Activated naive CD4-positive, alpha-beta T cell treated with anti-CD3 and anti-CD28 coated beads for 36 hours (primary cell): ENCODE results near the gene DDX42. TPM values are rescaled to one million over a fixed set of nuclear protein-coding genes. Genes with fewer than 3 reads are reported as not detected.

Source experiments
- CTCF ChIA-PET: fragments of 350-600 bp; sonication (Branson Sonifier 250); formaldehyde crosslinking; loops from one replicate; lab custom pipeline; 2021; ENCODE audit warnings: antibody characterized with exemption; lab: Charles Lee
- DNase-seq: peaks from one replicate; pipeline ENCODE4 v3.0.0-alpha.2; 2020
- H3K27ac Mint-ChIP-seq: one replicate; pipeline ENCODE4 v1.8.0; 2021; ENCODE audit warnings: mild to moderate bottlenecking, mixed read lengths
- H3K27me3 Mint-ChIP-seq: one replicate; pipeline ENCODE4 v1.8.0; 2021; ENCODE audit warnings: low read depth, mixed read lengths
- H3K36me3 Mint-ChIP-seq: one replicate; pipeline ENCODE4 v1.8.0; 2021; ENCODE audit warnings: low read depth, mixed read lengths
- H3K4me1 Mint-ChIP-seq: one replicate; pipeline ENCODE4 v1.8.0; 2021; ENCODE audit warnings: low read depth, mixed read lengths
- H3K4me3 Mint-ChIP-seq: one replicate; pipeline ENCODE4 v1.8.0; 2021; ENCODE audit warnings: mild to moderate bottlenecking, moderate library complexity, mixed read lengths
- H3K9me3 Mint-ChIP-seq: one replicate; pipeline ENCODE4 v1.8.0; 2021; ENCODE audit warnings: mixed read lengths
- intact Hi-C: fragments of 100-400 bp; cut with micrococcal nuclease; formaldehyde crosslinking; loops from one replicate; pipeline ENCODE4 v1.15.1; 2023
- total RNA-seq, 2 experiments: library from RNA; stranded (reverse); gene quantifications; one replicate each; pipeline ENCODE4 v1.2.3, GENCODE V29; 2021

The DDX42 gene, protein sequence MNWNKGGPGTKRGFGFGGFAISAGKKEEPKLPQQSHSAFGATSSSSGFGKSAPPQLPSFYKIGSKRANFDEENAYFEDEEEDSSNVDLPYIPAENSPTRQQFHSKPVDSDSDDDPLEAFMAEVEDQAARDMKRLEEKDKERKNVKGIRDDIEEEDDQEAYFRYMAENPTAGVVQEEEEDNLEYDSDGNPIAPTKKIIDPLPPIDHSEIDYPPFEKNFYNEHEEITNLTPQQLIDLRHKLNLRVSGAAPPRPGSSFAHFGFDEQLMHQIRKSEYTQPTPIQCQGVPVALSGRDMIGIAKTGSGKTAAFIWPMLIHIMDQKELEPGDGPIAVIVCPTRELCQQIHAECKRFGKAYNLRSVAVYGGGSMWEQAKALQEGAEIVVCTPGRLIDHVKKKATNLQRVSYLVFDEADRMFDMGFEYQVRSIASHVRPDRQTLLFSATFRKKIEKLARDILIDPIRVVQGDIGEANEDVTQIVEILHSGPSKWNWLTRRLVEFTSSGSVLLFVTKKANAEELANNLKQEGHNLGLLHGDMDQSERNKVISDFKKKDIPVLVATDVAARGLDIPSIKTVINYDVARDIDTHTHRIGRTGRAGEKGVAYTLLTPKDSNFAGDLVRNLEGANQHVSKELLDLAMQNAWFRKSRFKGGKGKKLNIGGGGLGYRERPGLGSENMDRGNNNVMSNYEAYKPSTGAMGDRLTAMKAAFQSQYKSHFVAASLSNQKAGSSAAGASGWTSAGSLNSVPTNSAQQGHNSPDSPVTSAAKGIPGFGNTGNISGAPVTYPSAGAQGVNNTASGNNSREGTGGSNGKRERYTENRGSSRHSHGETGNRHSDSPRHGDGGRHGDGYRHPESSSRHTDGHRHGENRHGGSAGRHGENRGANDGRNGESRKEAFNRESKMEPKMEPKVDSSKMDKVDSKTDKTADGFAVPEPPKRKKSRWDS
- 10 to 100 TPM; 91.7 to 92.9 TPM for total RNA-seq

DNA sequence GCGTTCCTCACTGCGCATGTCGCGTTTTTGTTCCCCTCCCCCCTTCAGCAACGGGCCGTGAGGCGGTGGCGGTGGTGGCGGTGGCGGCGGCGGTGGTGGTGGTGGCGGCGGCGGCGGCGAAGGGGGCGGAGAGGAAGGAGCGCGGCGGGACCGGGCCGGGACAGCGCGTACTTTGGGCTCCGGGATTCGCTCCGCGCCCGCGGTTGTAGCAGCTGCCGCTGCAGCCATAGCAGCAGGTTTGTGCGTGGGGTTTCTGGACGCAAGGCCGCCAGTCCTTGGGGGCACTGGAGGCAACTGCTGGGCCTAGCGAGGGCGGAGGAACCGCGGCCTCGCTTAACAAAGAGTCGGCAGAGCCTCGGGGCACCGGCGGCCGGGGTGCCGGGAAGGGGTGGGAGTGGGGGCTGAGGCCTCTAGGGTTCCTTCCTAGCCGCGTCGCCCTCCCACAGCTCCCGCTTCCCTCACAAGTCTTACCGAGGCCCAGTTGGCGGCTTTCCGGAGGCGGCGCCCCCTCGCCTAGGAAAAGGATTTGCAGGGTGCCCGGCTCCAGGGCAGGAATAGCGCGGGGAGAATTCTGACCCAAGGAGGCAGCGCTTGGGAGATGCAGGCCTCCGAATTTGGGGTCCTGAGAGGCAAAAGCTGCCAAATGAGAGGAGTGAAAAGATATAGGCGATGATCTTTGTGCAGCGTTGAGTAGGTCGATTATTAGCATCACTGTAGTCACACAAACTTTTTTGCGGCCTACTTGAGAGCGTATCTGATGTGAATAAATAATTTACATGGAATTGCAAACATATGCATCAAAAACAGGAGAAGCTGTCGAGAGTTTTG, at the start of gene DDX42:
Gene DDX42 (plus strand): TSS at position 30 of the 828 bp plus-strand sequence. CDS start 12,880 bp downstream, outside the sequence.
- no peaks in the 10 kb centered on the region for H3K9me3 Mint-ChIP-seq
- H3K27ac Mint-ChIP-seq: peak within 1 kb of the TSS; percentile 100
- H3K36me3 Mint-ChIP-seq: peaks cover 34% of the 10 kb centered on the region
- peak within 1 kb of the TSS; percentile 98 for H3K4me3 Mint-ChIP-seq
- CTCF ChIA-PET: interaction anchor here (0.6 to 1.9 kb wide), 9 partner anchors 9 to 1211 kb away, joined by 3 to 8 read pairs (median 4); partner anchors contain the start of gene FTSJ3
- peak; percentile 94 for DNase-seq
- no peaks in the 10 kb centered on the region for H3K27me3 Mint-ChIP-seq
- intact Hi-C loops: loop anchor here (5.0 kb wide), 2 partner anchors 358 to 807 kb away; partner anchors contain the start of genes ERN1 and TANC2
- H3K4me1 Mint-ChIP-seq: peaks cover 61% of the 10 kb centered on the region

DNA sequence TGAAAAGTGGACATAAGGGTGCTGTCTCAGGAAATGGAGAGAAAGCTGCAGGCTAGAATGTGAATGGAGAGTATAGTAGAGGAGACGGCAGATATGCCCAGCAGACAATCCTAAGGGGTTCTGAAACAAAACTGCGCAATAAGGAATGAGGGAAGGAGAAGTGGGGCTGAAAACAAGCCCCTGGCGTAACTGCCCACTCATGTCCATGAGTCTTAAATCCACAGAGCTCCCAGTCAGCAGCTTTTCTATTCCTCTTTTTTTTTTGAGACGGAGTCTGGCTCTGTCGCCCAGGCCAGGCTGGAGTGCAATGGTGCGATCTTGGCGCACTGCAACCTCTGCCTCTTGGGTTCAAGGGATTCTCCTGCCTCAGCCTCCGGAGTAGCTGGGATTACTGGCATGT, 38.3 kb upstream of the DDX42 start:
- Mint-ChIP-seq H3K27me3 (no peaks in the 10 kb centered on the region), H3K9me3 (no peaks in the 10 kb centered on the region), H3K36me3 (peaks cover 3% of the 10 kb centered on the region), H3K4me3 (no peak overlapping the region), H3K4me1 (peaks cover 16% of the 10 kb centered on the region), H3K27ac (no peak overlapping the region)
- intact Hi-C loops: no loop called here
- CTCF ChIA-PET: interaction anchor here (1.2 to 1.6 kb wide), 2 partner anchors 15 to 26 kb away, joined by 4 to 6 read pairs; no protein-coding TSS in a partner anchor
- no peak for DNase-seq

DNA sequence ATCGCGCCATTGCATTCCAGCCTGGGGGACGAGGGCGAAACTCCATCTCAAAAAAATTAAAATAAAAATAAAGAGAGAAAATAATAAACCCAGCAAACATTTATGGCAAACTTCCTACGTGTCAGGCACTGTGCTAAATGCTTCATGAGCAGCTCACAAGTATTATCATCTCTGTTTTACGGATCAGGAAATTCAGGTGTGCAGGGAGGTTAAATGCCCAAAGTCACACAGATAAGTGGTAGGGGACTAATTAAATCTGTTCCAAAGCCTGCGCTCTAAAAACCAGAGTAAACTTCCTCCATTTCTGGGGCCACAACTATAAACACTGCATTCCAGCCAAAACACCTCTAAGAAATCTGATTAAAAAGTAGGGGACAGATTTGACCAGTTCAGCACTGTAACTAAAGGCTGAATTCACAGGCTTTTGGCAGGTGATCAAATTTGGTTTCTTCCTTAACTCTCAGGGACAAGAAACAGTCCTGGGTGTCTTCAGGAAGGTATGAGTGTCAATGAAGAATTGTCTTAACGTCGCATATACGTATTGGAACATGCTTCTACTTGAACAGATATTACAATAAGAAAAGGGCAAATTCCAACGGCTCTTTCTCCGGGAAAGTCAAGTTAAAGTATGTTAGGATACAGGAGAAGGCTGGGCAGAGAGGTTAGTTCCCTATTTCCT, 33.4 kb upstream of the DDX42 start:
- no peak for DNase-seq
- peak overlapping the region; percentile 99 for H3K27ac Mint-ChIP-seq
- peaks cover 20% of the 10 kb centered on the region for H3K4me1 Mint-ChIP-seq
- H3K27me3 Mint-ChIP-seq: no peaks in the 10 kb centered on the region
- CTCF ChIA-PET: interaction anchor here (0.6 to 1.5 kb wide), 3 partner anchors 19 to 1153 kb away, joined by 3 read pairs; no protein-coding TSS in a partner anchor
- H3K36me3 Mint-ChIP-seq: peaks cover 3% of the 10 kb centered on the region
- intact Hi-C loops: loop anchor here (1.0 kb wide), 8 partner anchors 12 to 766 kb away; partner anchors contain the start of genes CCDC47, CEP95, DCAF7 and DDX5
- H3K9me3 Mint-ChIP-seq: no peaks in the 10 kb centered on the region
- peak overlapping the region; percentile 95 for H3K4me3 Mint-ChIP-seq

DNA sequence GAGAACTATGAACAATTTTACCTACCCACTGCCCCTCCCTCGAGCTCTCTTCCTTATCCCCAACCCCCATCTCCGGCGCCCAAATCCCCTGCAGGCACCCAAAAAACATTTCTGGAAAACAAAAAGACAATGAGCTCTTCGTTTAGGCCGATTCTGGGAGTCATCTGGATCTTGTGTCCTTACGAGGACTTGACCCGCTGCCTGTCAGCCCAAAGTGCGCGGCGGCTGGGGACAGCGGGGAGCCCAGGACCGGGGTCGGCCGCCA, 32.9 kb upstream of the DDX42 start:
- Mint-ChIP-seq H3K9me3 (no peaks in the 10 kb centered on the region), H3K4me1 (peaks cover 20% of the 10 kb centered on the region), H3K4me3 (peak overlapping the region; percentile 95), H3K27ac (peak overlapping the region; percentile 99), H3K27me3 (no peaks in the 10 kb centered on the region), H3K36me3 (peaks cover 7% of the 10 kb centered on the region)
- DNase-seq: no peak
- intact Hi-C loops: loop anchor here (1.0 kb wide), 8 partner anchors 11 to 765 kb away; partner anchors contain the start of genes CCDC47, CEP95, DCAF7 and DDX5
- CTCF ChIA-PET: interaction anchor here (0.7 to 1.5 kb wide), 2 partner anchors 33 to 1153 kb away, joined by 3 read pairs; no protein-coding TSS in a partner anchor

DNA sequence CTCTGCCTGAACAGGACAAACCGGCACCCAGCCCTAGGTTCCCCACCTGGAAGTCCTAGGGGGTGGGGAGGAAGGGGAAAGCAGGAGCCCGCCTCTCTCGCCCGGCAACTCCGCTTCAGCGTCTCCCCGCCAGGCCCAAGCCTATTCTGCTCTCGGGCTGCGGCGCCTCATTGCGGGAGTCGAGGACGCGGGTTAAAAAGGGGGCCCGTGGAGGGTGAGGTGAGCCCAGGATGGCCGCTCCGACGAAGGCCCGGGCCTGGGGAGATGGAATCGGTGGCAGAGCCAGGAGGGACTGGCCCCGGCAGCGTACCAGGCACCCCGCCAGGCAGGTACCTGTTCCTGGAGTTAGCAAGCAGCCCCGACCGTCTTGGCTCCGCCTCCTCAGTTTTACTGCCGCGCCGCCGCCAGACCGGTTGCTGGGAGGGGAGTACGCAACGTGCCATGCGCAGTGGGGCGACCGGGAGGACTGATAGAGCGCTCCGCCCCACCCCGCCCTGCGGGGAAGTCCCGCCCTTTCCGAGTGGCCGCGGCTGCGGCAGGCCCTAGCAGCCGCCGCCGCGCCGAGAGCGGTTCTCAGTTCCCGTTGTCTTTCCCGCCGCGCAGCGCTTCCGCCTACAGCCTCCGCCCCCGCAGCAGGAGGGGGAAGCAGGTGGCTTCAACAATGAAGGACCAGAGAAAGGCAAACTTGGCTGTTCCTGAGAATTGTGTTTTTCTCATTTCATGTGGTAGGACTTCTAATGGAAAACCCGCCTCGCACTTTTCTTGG, 32.4 kb upstream of the DDX42 start, which contains the start of gene STRADA:
Gene STRADA (minus strand): TSS at position 392 of the 766 bp plus-strand sequence. CDS start 13,430 bp downstream, outside the sequence.
- Mint-ChIP-seq H3K4me1 (peaks cover 20% of the 10 kb centered on the region), H3K27ac (peak within 1 kb of the TSS; percentile 99), H3K4me3 (peak within 1 kb of the TSS; percentile 95), H3K36me3 (peaks cover 8% of the 10 kb centered on the region), H3K27me3 (no peaks in the 10 kb centered on the region), H3K9me3 (no peaks in the 10 kb centered on the region)
- CTCF ChIA-PET: interaction anchor here (0.7 to 1.5 kb wide), 6 partner anchors 25 to 1154 kb away, joined by 3 to 6 read pairs (median 4); partner anchors contain the start of genes CCDC47, DDX42 and LIMD2
- intact Hi-C loops: loop anchor here (1.0 kb wide), 8 partner anchors 11 to 765 kb away; partner anchors contain the start of genes CCDC47, CEP95, DCAF7 and DDX5
- peak; percentile 100 for DNase-seq

DNA sequence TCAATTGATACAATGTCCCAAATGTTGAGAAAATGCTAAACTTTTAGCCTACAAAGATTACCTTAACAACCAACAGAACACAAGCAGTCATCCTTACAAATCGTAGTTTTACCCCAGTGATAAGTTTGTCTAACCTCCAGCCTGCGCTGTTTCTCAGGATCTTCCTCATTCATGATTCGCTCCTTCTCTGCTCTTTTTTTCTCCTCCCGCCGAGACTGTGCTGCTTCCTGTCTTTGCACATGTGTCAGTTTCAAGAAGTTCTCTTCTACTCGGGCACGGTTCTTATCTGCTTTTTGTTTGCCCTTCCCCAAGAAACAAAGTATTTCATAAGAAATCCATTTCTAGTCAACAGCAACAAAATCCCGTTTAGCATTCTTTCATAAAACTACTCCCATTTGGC, 22.2 kb upstream of the DDX42 start:
- Mint-ChIP-seq H3K4me1 (peaks cover 13% of the 10 kb centered on the region), H3K27me3 (no peaks in the 10 kb centered on the region), H3K4me3 (peak overlapping the region; percentile 62), H3K9me3 (no peaks in the 10 kb centered on the region), H3K27ac (peak overlapping the region; percentile 84), H3K36me3 (peaks cover 40% of the 10 kb centered on the region)
- CTCF ChIA-PET: interaction anchor here (0.6 to 1.5 kb wide), 2 partner anchors 17 to 194 kb away, joined by 3 to 4 read pairs; no protein-coding TSS in a partner anchor
- intact Hi-C loops: loop anchor here (1.0 kb wide), 1 partner anchor 11 kb away; the partner anchor contains the start of gene STRADA
- DNase-seq: peak; percentile 72

DNA sequence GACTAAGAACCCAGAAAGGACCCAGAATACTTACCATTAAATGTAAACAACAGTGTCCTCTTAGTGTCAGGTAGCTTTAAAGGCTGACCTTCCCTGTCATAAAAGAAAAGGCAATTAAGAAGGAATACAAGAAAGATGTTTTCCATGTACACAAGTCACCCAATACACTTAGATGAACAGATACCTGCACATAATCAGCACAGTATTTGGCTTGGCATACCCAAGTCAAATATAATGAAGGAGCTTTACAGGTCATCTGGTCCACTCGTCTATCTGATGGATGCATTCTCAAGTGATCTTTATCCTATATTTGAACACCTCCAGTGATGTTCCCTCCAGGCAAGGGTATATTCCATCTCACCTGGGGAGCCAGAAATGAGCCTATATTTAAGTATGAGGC, 21.3 kb upstream of the DDX42 start:
- no peak for DNase-seq
- H3K27ac Mint-ChIP-seq: no peak overlapping the region
- no peaks in the 10 kb centered on the region for H3K9me3 Mint-ChIP-seq
- peaks cover 38% of the 10 kb centered on the region for H3K36me3 Mint-ChIP-seq
- peaks cover 13% of the 10 kb centered on the region for H3K4me1 Mint-ChIP-seq
- intact Hi-C loops: loop anchor here (1.0 kb wide), 1 partner anchor 11 kb away; the partner anchor contains the start of gene STRADA
- H3K27me3 Mint-ChIP-seq: no peaks in the 10 kb centered on the region
- H3K4me3 Mint-ChIP-seq: no peak overlapping the region
- CTCF ChIA-PET: interaction anchor here (0.6 kb wide), 1 partner anchor 193 kb away, joined by 3 read pairs; no protein-coding TSS in a partner anchor

DNA sequence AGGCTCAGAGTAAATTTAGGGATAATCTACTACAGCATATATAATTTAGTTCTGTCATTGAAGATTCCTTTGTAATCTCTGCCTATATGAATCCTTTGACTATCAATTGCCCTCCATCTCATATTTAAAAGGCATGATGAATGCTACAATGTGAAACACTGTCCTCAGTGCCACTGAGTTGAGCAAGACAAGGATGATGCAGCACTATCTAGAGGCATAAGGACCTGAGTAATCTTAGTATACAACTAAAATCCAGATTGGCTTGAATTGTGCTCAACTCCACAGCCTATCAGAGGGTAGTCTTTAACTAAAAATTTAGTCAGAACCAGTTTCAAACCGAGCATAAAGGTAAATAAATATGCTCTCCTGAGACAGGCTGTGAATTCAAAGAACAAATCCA, 20.8 kb upstream of the DDX42 start:
- DNase-seq: no peak
- peak overlapping the region; percentile 30 for H3K27ac Mint-ChIP-seq
- CTCF ChIA-PET: no interaction called here
- peaks cover 41% of the 10 kb centered on the region for H3K36me3 Mint-ChIP-seq
- no peaks in the 10 kb centered on the region for H3K27me3 Mint-ChIP-seq
- H3K4me1 Mint-ChIP-seq: peaks cover 13% of the 10 kb centered on the region
- intact Hi-C loops: no loop called here
- H3K4me3 Mint-ChIP-seq: no peak overlapping the region
- no peaks in the 10 kb centered on the region for H3K9me3 Mint-ChIP-seq

DNA sequence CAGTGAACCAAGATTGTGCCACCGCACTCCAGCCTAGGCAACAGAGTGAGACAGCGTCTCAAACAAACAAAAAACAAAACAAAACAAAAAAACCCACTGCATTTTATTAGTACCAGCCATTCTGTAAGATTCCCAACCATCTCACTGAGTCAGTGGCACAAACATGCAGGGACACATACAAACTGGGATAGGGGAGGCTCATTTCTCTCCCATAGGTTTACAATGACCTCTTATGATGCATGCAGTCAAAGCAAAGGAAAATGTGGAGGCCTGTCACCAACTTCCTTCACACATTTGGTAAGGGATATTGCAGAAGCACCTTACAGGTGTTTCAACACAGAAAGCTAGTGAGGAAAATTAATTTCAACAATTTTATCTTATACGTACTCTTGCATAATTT, 19.9 kb upstream of the DDX42 start:
- Mint-ChIP-seq H3K4me1 (peaks cover 13% of the 10 kb centered on the region), H3K4me3 (no peak overlapping the region), H3K27ac (no peak overlapping the region), H3K9me3 (no peaks in the 10 kb centered on the region), H3K36me3 (peaks cover 39% of the 10 kb centered on the region), H3K27me3 (no peaks in the 10 kb centered on the region)
- CTCF ChIA-PET: no interaction called here
- DNase-seq: no peak
- intact Hi-C loops: no loop called here

DNA sequence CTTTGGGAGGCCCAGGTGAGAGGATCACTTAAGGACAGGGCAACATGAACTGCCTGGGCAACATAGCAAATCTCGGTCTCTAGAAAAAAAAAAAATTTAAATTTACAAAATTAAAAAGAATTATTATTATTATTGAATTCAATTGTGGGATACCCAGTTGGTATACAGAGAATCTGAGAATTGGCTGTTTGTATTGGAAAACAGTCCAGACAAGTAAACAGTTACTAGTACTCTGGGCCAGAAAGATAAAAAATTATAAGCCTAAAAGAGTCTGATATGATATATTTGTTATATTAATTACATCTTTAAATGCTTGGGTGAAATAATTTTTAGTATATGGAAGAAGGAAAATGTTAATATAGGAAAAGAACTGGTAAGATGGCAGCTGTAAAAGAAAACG, 15.5 kb upstream of the DDX42 start:
- H3K4me1 Mint-ChIP-seq: no peaks in the 10 kb centered on the region
- intact Hi-C loops: no loop called here

More for the DNA sequence above, 15.5 kb upstream of the DDX42 start:
- Mint-ChIP-seq H3K9me3 (no peaks in the 10 kb centered on the region), H3K27ac (no peak overlapping the region), H3K4me3 (no peak overlapping the region), H3K27me3 (no peaks in the 10 kb centered on the region), H3K36me3 (peaks cover 37% of the 10 kb centered on the region)
- DNase-seq: no peak
- CTCF ChIA-PET: no interaction called here
